Measurements from ENCODE around the gene MBNL2.

The MBNL2 gene

DNA sequence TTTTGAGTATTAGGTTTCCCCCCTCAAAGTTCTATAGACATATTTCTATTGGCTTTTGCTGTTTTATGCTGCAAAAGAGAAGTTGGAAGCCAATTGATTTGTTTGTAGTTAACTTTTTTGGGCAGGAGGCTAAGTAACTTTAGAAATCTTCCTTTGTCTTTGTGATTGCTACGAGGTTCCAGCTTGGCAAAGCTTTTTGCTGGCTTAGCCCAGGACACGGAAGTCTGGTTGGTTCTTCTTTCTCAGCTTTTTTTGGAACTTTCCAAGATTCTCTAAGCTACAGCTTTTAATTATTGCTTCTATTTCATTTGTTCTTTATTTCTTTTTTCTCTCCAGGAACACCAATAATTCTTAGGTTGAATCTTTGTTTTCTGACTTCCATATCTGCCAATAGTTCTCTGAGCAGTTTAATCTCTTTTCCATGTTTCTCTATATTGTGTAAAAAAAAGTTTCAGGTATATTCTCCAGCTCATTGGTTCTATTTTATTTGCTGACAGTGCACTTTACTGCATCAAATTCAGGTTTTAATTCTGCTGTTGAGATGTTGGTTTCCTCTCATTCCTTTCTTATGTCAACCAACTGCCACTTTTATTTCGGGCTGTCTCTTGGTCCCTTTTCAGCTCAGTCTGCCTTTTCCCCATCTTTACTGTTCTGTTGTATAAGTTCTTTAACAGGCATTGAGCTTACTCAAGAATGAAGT is 27.8 kb downstream of the MBNL2 start:
- in situ Hi-C loops (cut with MboI; ENCODE audit: low sequenced_read_pairs) = no loop called here

GRCh38 chr13:97250560-97250959 is 28.4 kb downstream of the MBNL2 start:
- in situ Hi-C loops (cut with MboI; ENCODE audit: low sequenced_read_pairs) = no loop called here

GRCh38 chr13:97252735-97253134 is 30.6 kb downstream of the MBNL2 start:
- in situ Hi-C loops (cut with MboI; ENCODE audit: low sequenced_read_pairs) = no loop called here

GRCh38 chr13:97253581-97254293 is 31.6 kb downstream of the MBNL2 start:
- in situ Hi-C loops (cut with MboI; ENCODE audit: low sequenced_read_pairs) = no loop called here

DNA sequence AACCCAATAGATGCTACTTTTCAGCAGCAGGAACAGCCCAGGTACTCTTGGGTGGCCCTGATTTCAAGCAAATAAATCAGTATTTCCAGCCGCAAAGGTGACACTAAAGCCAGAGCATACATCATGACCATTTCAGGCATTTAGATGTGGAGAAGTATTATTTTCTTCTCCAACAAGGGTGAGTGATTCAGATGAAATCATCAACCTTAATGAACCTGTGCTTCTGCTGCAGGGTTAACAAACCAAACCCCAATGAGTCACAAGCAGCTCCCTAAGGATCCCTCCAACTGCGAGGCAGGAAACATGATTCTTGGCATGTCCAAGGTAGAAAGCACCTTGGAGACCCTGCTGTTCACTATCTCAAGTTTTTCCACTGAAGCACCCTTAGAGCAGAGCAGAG is 32.7 kb downstream of the MBNL2 start:
- in situ Hi-C loops (cut with MboI; ENCODE audit: low sequenced_read_pairs) = no loop called here

DNA sequence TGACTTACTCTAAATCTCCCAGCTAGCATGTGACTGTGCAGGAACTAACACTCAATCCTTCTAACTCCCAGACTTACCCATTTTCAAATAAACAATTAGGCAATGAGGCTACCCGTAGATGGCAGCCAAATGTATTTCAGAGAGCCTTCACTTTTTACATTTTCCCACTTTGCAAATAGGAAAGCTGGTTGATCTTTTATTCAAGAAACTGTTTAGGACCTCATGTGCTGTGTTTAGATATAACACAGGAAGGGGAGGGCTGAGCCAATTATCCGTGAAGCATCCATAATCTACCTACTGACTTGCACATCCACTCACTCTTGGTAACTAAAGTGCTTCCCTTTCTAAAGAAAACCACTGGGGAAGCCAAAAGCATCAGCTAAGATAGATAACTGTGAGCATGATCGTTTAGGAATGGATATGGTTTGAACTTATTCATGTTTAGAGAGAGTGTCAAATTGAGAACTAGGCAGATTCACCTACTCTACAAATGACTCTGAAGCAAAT is 33.4 kb downstream of the MBNL2 start:
- in situ Hi-C loops (cut with MboI; ENCODE audit: low sequenced_read_pairs) = no loop called here

GRCh38 chr13:97256343-97256783 is 34.2 kb downstream of the MBNL2 start:
- in situ Hi-C loops (cut with MboI; ENCODE audit: low sequenced_read_pairs) = no loop called here

- in situ Hi-C loops (cut with MboI; ENCODE audit: low sequenced_read_pairs) = no loop called here
These were observed 35.2 kb downstream of the MBNL2 start for GRCh38 chr13:97257228-97257755.

DNA sequence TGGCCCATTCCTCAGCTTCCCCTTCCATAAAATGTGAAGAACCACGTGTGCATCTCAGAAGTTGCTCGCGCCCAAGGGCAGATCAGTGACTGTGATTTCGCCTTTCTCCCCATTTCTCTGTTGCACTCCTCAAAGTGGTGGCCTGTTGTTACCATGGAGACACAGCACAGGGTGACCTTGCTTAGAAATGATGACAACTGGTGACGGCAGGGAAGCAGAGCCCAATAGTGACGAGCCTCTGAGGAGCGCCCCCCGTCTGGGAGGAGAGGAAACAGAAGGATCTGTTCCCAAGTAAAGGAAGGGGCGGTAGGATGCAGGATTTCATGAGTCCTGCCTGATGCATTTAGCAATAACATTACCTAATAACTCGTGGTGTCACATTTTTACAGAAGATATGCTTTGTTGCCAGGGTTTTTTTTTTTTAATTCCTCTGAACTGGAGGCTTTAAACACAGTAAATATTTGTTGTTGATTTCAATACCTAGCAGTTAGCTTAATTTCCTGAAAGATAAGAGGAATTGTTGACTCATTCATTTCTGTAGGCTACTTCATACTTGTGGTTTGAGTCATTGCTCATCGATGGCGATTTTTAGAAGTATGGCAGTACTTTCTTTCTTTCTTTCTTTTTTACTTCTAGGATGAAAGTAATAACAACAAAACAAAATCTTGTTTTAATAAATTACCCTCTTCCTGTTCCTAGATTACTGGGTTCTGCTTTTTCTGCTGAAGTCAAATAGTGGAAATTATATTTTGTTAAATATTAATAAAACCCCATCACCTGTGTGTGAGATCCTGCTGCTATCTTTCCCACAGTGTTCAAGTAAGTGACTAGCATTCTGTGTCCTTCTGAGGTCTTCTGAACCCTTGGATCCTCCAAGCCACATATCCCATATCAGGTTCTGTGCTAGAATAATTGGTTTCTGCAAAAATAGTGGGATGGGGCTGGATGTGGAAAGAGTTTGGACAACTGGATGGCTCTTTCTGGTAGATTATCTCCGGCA is 36.0 kb downstream of the MBNL2 start:
- in situ Hi-C loops (cut with MboI; ENCODE audit: low sequenced_read_pairs) = no loop called here

DNA sequence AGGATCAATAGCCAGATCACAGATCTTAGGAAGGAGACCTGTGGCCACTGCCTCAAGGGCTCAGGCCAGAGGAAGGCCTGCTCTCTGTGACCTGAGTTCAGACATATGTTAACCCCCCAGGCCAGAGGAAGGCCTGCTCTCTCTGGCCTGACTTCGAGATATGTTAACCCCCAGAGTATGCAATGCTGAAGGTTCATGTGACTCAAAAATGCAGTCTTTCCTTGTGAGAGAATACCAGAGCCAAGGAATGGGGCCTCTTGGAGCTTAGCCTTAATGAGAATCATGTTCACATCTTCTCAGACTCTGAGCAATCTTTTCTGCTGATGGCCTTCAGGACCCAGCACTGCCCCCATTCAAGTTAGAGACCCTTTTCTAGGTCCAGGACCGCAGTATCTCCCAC is 36.7 kb downstream of the MBNL2 start:
- in situ Hi-C loops (cut with MboI; ENCODE audit: low sequenced_read_pairs) = no loop called here

DNA sequence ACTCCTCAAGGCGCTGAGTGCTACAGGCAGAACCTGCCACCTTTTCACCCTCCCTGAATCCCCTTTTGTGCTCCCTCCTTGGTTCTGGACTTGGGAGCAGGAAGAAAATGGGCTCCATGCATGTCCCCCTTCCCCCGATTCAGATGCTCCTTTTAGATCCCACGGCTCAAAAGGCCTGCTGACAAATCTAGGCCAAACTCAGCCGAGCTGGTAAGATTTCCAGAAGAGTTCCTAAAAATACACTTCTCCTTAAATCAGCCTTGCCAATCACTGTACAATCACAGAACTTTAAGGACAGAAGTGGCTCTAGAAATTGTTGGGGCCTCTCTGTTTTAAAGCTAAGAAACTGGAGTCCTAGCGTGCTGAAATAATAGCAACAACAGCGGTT is 37.3 kb downstream of the MBNL2 start:
- in situ Hi-C loops (cut with MboI; ENCODE audit: low sequenced_read_pairs) = no loop called here

DNA sequence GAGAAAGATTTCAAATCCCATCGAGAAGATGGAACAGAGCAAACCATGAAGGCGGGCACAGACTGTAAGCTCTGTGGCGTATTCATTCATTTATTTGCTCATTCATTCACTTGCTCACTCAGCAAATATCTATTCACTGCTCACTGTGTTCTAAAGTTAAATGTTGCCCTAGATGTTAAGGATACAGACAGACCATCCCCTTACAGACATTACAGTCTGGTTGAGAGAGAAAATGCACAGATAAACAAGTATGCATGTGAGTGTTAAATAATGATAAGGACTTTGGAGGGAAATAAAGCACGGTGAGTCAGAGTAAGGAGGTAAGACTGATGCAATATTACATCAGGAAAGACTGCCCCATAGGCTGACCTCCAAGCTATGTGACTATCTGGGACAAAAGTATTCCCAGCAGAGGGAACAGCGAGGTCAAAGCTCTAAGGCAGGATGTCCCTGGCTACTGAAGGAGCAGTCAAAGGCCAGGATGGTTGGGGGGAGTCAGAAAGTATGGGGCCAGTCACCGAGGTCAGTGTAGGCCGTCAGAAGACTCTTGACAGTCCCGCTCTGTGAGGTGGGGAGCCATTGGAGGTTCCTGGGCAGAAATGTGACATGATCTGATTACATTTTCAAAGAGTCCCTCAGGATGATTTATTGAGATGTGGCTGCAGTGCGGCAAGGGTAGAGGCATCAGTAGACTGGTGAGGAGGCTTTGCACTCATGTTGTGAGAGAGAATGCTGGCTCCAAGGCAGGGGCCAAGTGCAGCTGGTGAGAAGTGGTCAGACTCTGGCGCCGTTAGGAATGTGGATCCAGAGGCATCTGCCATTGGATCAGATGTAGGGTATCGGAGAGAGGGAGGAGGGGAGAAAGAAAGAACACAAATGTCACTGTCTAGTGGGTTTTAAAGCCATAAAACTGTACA is 37.9 kb downstream of the MBNL2 start:
- in situ Hi-C loops (cut with MboI; ENCODE audit: low sequenced_read_pairs) = no loop called here

DNA sequence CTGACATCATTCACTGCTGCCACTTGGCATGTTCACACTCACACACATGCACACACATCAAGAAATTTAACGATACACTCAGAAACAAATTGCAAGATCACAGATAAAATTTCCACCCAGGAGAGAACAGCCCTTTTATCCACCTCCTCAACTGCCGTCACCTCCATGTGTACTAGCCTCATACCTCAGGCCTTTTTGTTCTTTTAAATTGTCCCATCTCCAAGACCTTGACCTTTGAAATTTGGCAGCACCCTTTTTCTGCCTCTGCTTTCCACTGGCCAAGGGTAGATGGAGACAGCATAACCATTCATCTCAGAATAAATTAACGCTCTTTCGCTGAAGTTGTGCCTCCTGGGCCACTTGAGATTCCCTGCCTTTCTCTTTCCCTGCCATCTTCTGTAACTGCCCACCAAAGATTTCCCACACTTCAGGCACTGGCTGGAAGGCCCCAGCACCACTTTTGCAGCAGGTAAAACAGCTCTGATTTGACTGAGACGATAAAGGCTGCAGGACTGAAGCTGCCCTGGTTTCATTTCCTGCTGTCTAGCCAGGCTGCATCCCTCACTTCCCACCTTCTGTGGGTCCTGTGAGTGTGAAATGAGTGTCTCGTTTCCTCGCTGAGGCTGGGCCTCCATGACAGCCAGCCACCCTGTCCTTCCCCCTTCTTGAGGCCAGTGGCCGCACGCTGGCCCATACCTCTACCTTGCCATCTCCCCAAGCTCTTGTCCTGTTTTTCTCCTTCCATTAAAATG is 39.3 kb downstream of the MBNL2 start:
- in situ Hi-C loops (cut with MboI; ENCODE audit: low sequenced_read_pairs) = no loop called here

DNA sequence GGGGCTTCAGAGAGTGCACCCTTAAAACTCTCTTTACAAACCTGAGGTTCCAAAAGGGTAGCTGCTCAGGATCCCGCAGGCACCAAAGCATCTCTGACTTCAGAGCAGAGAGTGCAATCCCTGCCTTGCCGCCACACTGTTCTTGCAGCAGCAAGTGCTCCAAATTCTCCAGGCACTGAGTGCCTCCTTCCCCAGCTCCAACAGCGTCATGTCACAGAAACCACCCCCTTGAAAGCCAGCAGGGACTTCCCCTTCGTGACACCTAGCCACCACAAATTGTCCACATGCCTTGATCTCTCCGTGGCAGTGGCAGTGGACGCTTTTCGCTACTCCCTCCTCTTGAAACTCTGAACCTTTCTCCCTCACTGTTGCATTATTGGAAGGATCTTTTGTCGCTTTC is 39.9 kb downstream of the MBNL2 start:
- in situ Hi-C loops (cut with MboI; ENCODE audit: low sequenced_read_pairs) = no loop called here

- in situ Hi-C loops (cut with MboI; ENCODE audit: low sequenced_read_pairs) = no loop called here
These were observed 41.0 kb downstream of the MBNL2 start for GRCh38 chr13:97263160-97263559.

GRCh38 chr13:97264663-97265062 is 42.5 kb downstream of the MBNL2 start:
- in situ Hi-C loops (cut with MboI; ENCODE audit: low sequenced_read_pairs) = no loop called here

DNA sequence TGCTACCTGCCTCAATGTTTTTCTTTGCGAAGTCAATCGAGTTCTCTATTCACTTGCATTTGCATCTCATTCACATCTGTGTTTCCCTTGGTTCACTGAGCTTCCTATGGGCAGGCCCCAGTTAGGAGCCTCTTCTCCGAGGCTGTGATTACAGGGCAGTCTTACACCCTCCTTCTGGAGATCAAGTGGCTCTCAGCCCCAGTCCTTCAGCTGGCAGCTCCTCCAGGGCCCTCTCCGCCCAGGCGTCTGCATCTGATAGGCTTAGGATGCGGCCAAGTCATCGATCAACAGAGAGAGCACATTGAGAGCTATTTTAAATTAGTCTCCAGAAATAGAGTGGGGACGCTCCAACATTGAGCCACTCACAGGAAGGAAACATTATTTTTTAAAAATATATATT is 44.2 kb downstream of the MBNL2 start:
- in situ Hi-C loops (cut with MboI; ENCODE audit: low sequenced_read_pairs) = no loop called here

GRCh38 chr13:97266772-97267417 is 44.8 kb downstream of the MBNL2 start:
- in situ Hi-C loops (cut with MboI; ENCODE audit: low sequenced_read_pairs) = no loop called here

Measured in HL-60/S4 (cell line).